Adrenal gland (tissue), 5 donors: ENCODE data around the gene SLC10A3.

Source experiments
- CTCF ChIP-seq, 6 experiments: fragments of 450-650 bp in 4 of 6; fragments of 200-600 bp in 2 of 6; sonication (generic) in 1 of 6; IDR thresholded peaks; 1 replicate in 5 of 6; 2 replicates in 1 of 6; pipeline versions ENCODE4 v1.5.1 to v1.8.0; 2016 to 2021; ENCODE audit warnings: antibody characterized with exemption in 6 of 6, mild to moderate bottlenecking in 2 of 6, moderate library complexity in 1 of 6
- POLR2A ChIP-seq, 2 donors: fragments of 450-650 bp; IDR thresholded peaks; one replicate each; pipeline ENCODE4 v1.6.1; 2017; ENCODE audit warnings: antibody characterized with exemption in 2 of 2, mild to moderate bottlenecking in 2 of 2, moderate library complexity in 1 of 2
- donor health status: DM: no; HTN: no; CAD: no.

GRCh38 chrX:154490021-154490413, 412 bp downstream of the SLC10A3 start:
- TF ChIP-seq CTCF (IDR thresholded peaks at IDR 0.05) (no peak), POLR2A (IDR thresholded peaks at IDR 0.05) (no peak)
